Stimulated activated CD4-positive, alpha-beta T cell treated with anti-CD3 and anti-CD28 coated beads, Interleukin-4, amount 100 ng/mL, for 24 hours (primary cell): ENCODE results near the gene MORC2.

Source experiments
- DNase-seq: peaks from one replicate; pipeline ENCODE4 v3.0.0-alpha.2; 2020

MORC2 gene

GRCh38 chr22:30948930-30949342 lies 19.6 kb downstream of the MORC2 start:
- no peak for DNase-seq

GRCh38 chr22:30947816-30948454 lies 20.6 kb downstream of the MORC2 start:
- no peak for DNase-seq

- DNase-seq, result no peak
Observed at GRCh38 chr22:30947173-30947815, 21.3 kb downstream of the MORC2 start.

- DNase-seq, result no peak
Observed at GRCh38 chr22:30946354-30946753, 22.2 kb downstream of the MORC2 start.

- DNase-seq, result no peak
Observed at GRCh38 chr22:30945653-30946052, 22.9 kb downstream of the MORC2 start.

GRCh38 chr22:30944986-30945385 lies 23.6 kb downstream of the MORC2 start:
- no peak for DNase-seq

- peak; percentile 40 for DNase-seq
Observed at GRCh38 chr22:30943368-30943767, 25.2 kb downstream of the MORC2 start.

GRCh38 chr22:30941363-30941740 lies 27.2 kb downstream of the MORC2 start:
- no peak for DNase-seq

GRCh38 chr22:30940685-30941362 lies 27.8 kb downstream of the MORC2 start:
- peak; percentile 38 for DNase-seq

GRCh38 chr22:30934053-30934452 lies 34.5 kb downstream of the MORC2 start:
- DNase-seq, result no peak

- DNase-seq, result no peak
Observed at GRCh38 chr22:30933457-30933856, 35.1 kb downstream of the MORC2 start.

- DNase-seq, result no peak
Observed at GRCh38 chr22:30932661-30933060, 35.9 kb downstream of the MORC2 start.

GRCh38 chr22:30931541-30932300 lies 36.9 kb downstream of the MORC2 start:
- DNase-seq, result no peak

GRCh38 chr22:30930228-30930627 lies 38.3 kb downstream of the MORC2 start:
- DNase-seq, result no peak

- DNase-seq, result no peak
Observed at GRCh38 chr22:30928401-30928800, 40.2 kb downstream of the MORC2 start.

GRCh38 chr22:30927806-30928205 lies 40.8 kb downstream of the MORC2 start:
- DNase-seq, result no peak

- no peak for DNase-seq
Observed at GRCh38 chr22:30926706-30927105, 41.9 kb downstream of the MORC2 start.

- DNase-seq, result no peak
Observed at GRCh38 chr22:30925667-30926066, 42.9 kb downstream of the MORC2 start.

- no peak for DNase-seq
Observed at GRCh38 chr22:30923168-30923900, 45.2 kb downstream of the MORC2 start.

- DNase-seq, result peak; percentile 78
Observed at GRCh38 chr22:30922151-30922611, 46.4 kb downstream of the MORC2 start.

GRCh38 chr22:30921108-30921507 lies 47.5 kb downstream of the MORC2 start:
- no peak for DNase-seq

- peak; percentile 86 for DNase-seq
Observed at GRCh38 chr22:30920407-30920806, 48.2 kb downstream of the MORC2 start.

- no peak for DNase-seq
Observed at GRCh38 chr22:30919973-30920372, 48.6 kb downstream of the MORC2 start.
